IMR-90 (cell line): ENCODE results near the gene SAMD15. TPM values are rescaled to one million over a fixed set of nuclear protein-coding genes. Genes with fewer than 3 reads are reported as not detected.

Source experiments
- ATAC-seq: fragments of 200-7000 bp; cut with Tn5 transposase; 2 replicates; pipeline ENCODE4 v1.9.1; 2020; ENCODE audit warnings: low read depth, mild to moderate bottlenecking, moderate library complexity
- BruUV-seq: library from RNA; stranded (reverse); fragments of 400-500 nt; replicated peaks from 2 replicates; lab custom pipeline; 2021; lab: Mats Ljungman, UMichigan
- CTCF ChIA-PET: fragments of 300-600 bp; formaldehyde crosslinking; extraction: SDS; loops from one replicate; lab custom pipeline; 2021; ENCODE audit warnings: antibody characterized with exemption; lab: Yijun Ruan, JAX
- POLR2A ChIA-PET: fragments of 300-600 bp; sonication (Branson Sonifier 250); formaldehyde crosslinking; loops from one replicate; lab custom pipeline; 2022; ENCODE audit warnings: antibody characterized with exemption; ENCODE audit not compliant: unreplicated experiment; lab: Charles Lee
- DNase-seq: peaks from one replicate; pipeline ENCODE4 v3.0.0; 2013
- H2AFZ ChIP-seq: replicated peaks from 2 replicates; pipeline ENCODE3; 2013; ENCODE audit warnings: low read length, mild to moderate bottlenecking; ENCODE audit not compliant: poor library complexity
- H2AK5ac ChIP-seq: 2 replicates; pipeline ENCODE4 v1.6.1; 2013; ENCODE audit warnings: low read depth, low read length, inconsistent platforms
- H2AK9ac ChIP-seq: replicated peaks from 2 replicates; pipeline ENCODE3; 2013; ENCODE audit warnings: mild to moderate bottlenecking, low read depth, low read length, moderate library complexity; ENCODE audit not compliant: poor library complexity
- H2BK120ac ChIP-seq: 2 replicates; pipeline ENCODE4 v1.6.1; 2013; ENCODE audit warnings: low read depth, low read length, inconsistent platforms
- H2BK15ac ChIP-seq: 3 replicates; pipeline ENCODE4 v1.6.1; 2013; ENCODE audit warnings: low read depth, low read length, inconsistent platforms
- H2BK20ac ChIP-seq: 2 replicates; pipeline ENCODE4 v1.6.1; 2013; ENCODE audit warnings: low read depth, mild to moderate bottlenecking, inconsistent platforms, low read length, moderate library complexity
- H2BK5ac ChIP-seq: 2 replicates; pipeline ENCODE4 v1.6.1; 2013; ENCODE audit warnings: mild to moderate bottlenecking, low read depth, low read length, inconsistent platforms; ENCODE audit not compliant: poor library complexity, severe bottlenecking
- H3K14ac ChIP-seq: replicated peaks from 2 replicates; pipeline ENCODE4 v1.6.1; 2013; ENCODE audit warnings: low read depth, low read length, inconsistent platforms
- H3K18ac ChIP-seq: 2 replicates; pipeline ENCODE4 v1.6.1; 2013; ENCODE audit warnings: low read depth, low read length, control low read depth
- H3K23ac ChIP-seq: 2 replicates; pipeline ENCODE4 v1.6.1; 2013; ENCODE audit warnings: low read depth, low read length, inconsistent platforms
- H3K27ac ChIP-seq: 2 replicates; pipeline ENCODE4 v1.5.1; 2013; ENCODE audit warnings: mild to moderate bottlenecking, control low read depth, low read length; ENCODE audit not compliant: insufficient read depth
- H3K27me3 ChIP-seq: 2 replicates; pipeline ENCODE4 v1.6.1; 2013; ENCODE audit warnings: low read length; ENCODE audit not compliant: control insufficient read depth, insufficient read depth
- H3K36me3 ChIP-seq: 2 replicates; pipeline ENCODE4 v1.6.1; 2013; ENCODE audit warnings: low read length, mixed read lengths; ENCODE audit not compliant: control insufficient read depth, insufficient read depth
- H3K4ac ChIP-seq: 2 replicates; pipeline ENCODE4 v1.6.1; 2013; ENCODE audit warnings: low read depth, low read length, inconsistent platforms
- H3K4me1 ChIP-seq: 2 replicates; pipeline ENCODE4 v1.6.1; 2013; ENCODE audit warnings: low read length, mixed read lengths; ENCODE audit not compliant: control insufficient read depth, insufficient read depth
- H3K4me2 ChIP-seq: 2 replicates; pipeline ENCODE4 v1.6.1; 2013; ENCODE audit warnings: low read depth, mild to moderate bottlenecking, control low read depth, low read length, moderate library complexity
- H3K4me3 ChIP-seq: 2 replicates; pipeline ENCODE4 v1.5.1; 2013; ENCODE audit warnings: low read depth, mild to moderate bottlenecking, control low read depth, low read length, moderate library complexity; ENCODE audit not compliant: insufficient read depth
- H3K56ac ChIP-seq: 2 replicates; pipeline ENCODE4 v1.6.1; 2013; ENCODE audit warnings: low read length, inconsistent platforms; ENCODE audit not compliant: insufficient read depth; ENCODE audit errors: extremely low read depth
- H3K79me1 ChIP-seq, 2 experiments: 2 replicates each; pipeline ENCODE4 v1.6.1; 2013; ENCODE audit warnings: low read length in 2 of 2, inconsistent platforms in 1 of 2, low read depth in 1 of 2
- H3K9ac ChIP-seq: 2 replicates; pipeline ENCODE4 v1.6.1; 2013; ENCODE audit warnings: low read depth, low read length, control low read depth
- H3K9me1 ChIP-seq: 2 replicates; pipeline ENCODE4 v1.6.1; 2013; ENCODE audit warnings: low read length, inconsistent platforms; ENCODE audit not compliant: insufficient read depth
- H3K9me3 ChIP-seq: 2 replicates; pipeline ENCODE4 v1.6.1; 2013; ENCODE audit warnings: low read length; ENCODE audit not compliant: control insufficient read depth, insufficient read depth
- H4K20me1 ChIP-seq: 2 replicates; pipeline ENCODE4 v1.6.1; 2013; ENCODE audit warnings: low read length, inconsistent platforms; ENCODE audit not compliant: insufficient read depth
- H4K5ac ChIP-seq: 2 replicates; pipeline ENCODE4 v1.6.1; 2013; ENCODE audit warnings: mild to moderate bottlenecking, low read depth, low read length, control low read depth
- H4K8ac ChIP-seq, 2 experiments: 2 replicates each; pipeline ENCODE4 v1.6.1; 2013; ENCODE audit warnings: low read depth in 2 of 2, low read length in 2 of 2, control low read depth in 1 of 2, inconsistent platforms in 1 of 2
- H4K91ac ChIP-seq: 2 replicates; pipeline ENCODE4 v1.6.1; 2013; ENCODE audit warnings: low read depth, low read length, inconsistent platforms; ENCODE audit not compliant: insufficient read depth
- BHLHE40 ChIP-seq: fragments of 150-350 bp; IDR thresholded peaks from 2 replicates; pipeline ENCODE4 v1.6.1; 2016; ENCODE audit warnings: mild to moderate bottlenecking, low read depth, low read length
- CEBPB ChIP-seq: IDR thresholded peaks from 2 replicates; pipeline ENCODE4 v1.6.1; 2012; ENCODE audit warnings: low read depth, low read length, improper control_type of control experiment
- CHD1 ChIP-seq: IDR thresholded peaks from 2 replicates; pipeline ENCODE4 v1.6.1; 2012; ENCODE audit warnings: low read depth, low read length, improper control_type of control experiment
- FOS ChIP-seq: fragments of 150-350 bp; IDR thresholded peaks from 2 replicates; pipeline ENCODE4 v1.6.1; 2016; ENCODE audit warnings: low read depth, low read length
- MAFK ChIP-seq: IDR thresholded peaks from 2 replicates; pipeline ENCODE4 v1.6.1; 2012; ENCODE audit warnings: low read depth, low read length, improper control_type of control experiment
- MAZ ChIP-seq: IDR thresholded peaks from 2 replicates; pipeline ENCODE4 v1.6.1; 2012; ENCODE audit warnings: low read depth, mild to moderate bottlenecking, low read length, improper control_type of control experiment, moderate library complexity, borderline replicate concordance
- MXI1 ChIP-seq: IDR thresholded peaks from 2 replicates; pipeline ENCODE4 v1.6.1; 2012; ENCODE audit warnings: low read depth, mild to moderate bottlenecking, low read length, moderate library complexity, borderline replicate concordance
- NFE2L2 ChIP-seq: fragments of 150-350 bp; IDR thresholded peaks from 2 replicates; pipeline ENCODE4 v1.6.1; 2016; ENCODE audit warnings: low read depth, mild to moderate bottlenecking, low read length
- POLR2A ChIP-seq: IDR thresholded peaks from 2 replicates; pipeline ENCODE4 v1.6.1; 2012; ENCODE audit warnings: mild to moderate bottlenecking, low read depth, low read length
- RAD21 ChIP-seq: IDR thresholded peaks from 2 replicates; pipeline ENCODE4 v1.6.1; 2012; ENCODE audit warnings: low read length, improper control_type of control experiment
- RCOR1 ChIP-seq: IDR thresholded peaks from 2 replicates; pipeline ENCODE4 v1.6.1; 2012; ENCODE audit warnings: mild to moderate bottlenecking, low read length, improper control_type of control experiment; ENCODE audit not compliant: insufficient replicate concordance
- RFX5 ChIP-seq: IDR thresholded peaks from 2 replicates; pipeline ENCODE4 v1.8.0; 2012; ENCODE audit warnings: low read depth, mild to moderate bottlenecking, low read length, moderate library complexity
- SMC3 ChIP-seq: fragments of 150-350 bp; IDR thresholded peaks from 2 replicates; pipeline ENCODE4 v1.6.1; 2016; ENCODE audit warnings: low read depth, mild to moderate bottlenecking, antibody characterized with exemption, low read length, moderate library complexity
- USF2 ChIP-seq: fragments of 150-350 bp; IDR thresholded peaks from 2 replicates; pipeline ENCODE4 v1.6.1; 2017; ENCODE audit warnings: mild to moderate bottlenecking, antibody characterized with exemption, low read length, low read depth
- WGBS, 2 experiments: methylation state at CpG; one replicate each; pipeline versions ENCODE4 v1.1.5 to v1.1.7; 2013; ENCODE audit warnings: missing lambda C conversion rate in 2 of 2; ENCODE audit not compliant: insufficient read length in 1 of 2; ENCODE audit errors: extremely low coverage in 2 of 2; 5-methylcytosine and 5-hydroxymethylcytosine counted together
- dilution Hi-C: fragments of 300-500 bp; cut with HindIII; formaldehyde crosslinking; loops from one replicate; pipeline ENCODE4 v1.14.3; 2018; ENCODE audit warnings: low sequenced_read_pairs; ENCODE audit not compliant: unreplicated experiment
- in situ Hi-C: fragments of 300-500 bp; cut with MboI; formaldehyde crosslinking; loops from 3 replicates; pipeline ENCODE4 v1.14.3; 2019; ENCODE audit warnings: low sequenced_read_pairs, inconsistent platforms, mixed read lengths
- intact Hi-C: fragments of 100-400 bp; cut with micrococcal nuclease; formaldehyde crosslinking; loops from 2 replicates; pipeline ENCODE4 v1.10.0; 2022
- polyA plus RNA-seq, 3 experiments: library from polyadenylated mRNA; depleted of rRNA; stranded (reverse); fragments of >200 nt; gene quantifications; 2 replicates each; pipeline ENCODE4 v1.2.3, GENCODE V29; 2012; ENCODE audit warnings: low replicate concordance in 1 of 3
- total RNA-seq: library from RNA; depleted of rRNA; stranded (reverse); fragments of >200 nt; gene quantifications from 2 replicates; pipeline ENCODE4 v1.2.3, GENCODE V29; 2012
- TF ChIP-seq, protein P1 (sequence below): fragments of 150-350 bp; IDR thresholded peaks from 2 replicates; pipeline ENCODE4 v1.6.1; 2016; ENCODE audit warnings: low read depth, mild to moderate bottlenecking, low read length, moderate library complexity, borderline replicate concordance

Gene SAMD15
- total and polyA plus RNA-seq, 2 of the 4 experiments (the other 2 are of a cell fraction): 0.68 to 1.3 TPM

- Histone ChIP-seq H2AFZ (no peak overlapping the region), H4K5ac (no peak overlapping the region), H3K27ac (no peak overlapping the region), H3K9me3 (no peaks in the 10 kb centered on the region), H3K4me2 (no peak overlapping the region), H3K14ac (no peak overlapping the region), H3K36me3 (peaks cover 10% of the 10 kb centered on the region), H3K27me3 (no peaks in the 10 kb centered on the region), H2BK120ac (no peak overlapping the region), H3K56ac (no peak overlapping the region), H3K79me1 (no peaks in the 10 kb centered on the region), H3K9ac (no peak overlapping the region), H4K8ac (no peak overlapping the region), H2BK20ac (no peak overlapping the region), H2BK5ac (no peak overlapping the region), H2AK9ac (no peak overlapping the region), H3K4ac (no peak overlapping the region), H4K91ac (no peak overlapping the region), H3K18ac (no peak overlapping the region), H2BK15ac (no peak overlapping the region), H3K4me3 (no peak overlapping the region), H4K20me1 (no peaks in the 10 kb centered on the region), H2AK5ac (no peak overlapping the region), H3K23ac (no peak overlapping the region), H3K9me1 (0 out of 2 replicates have a peak, but pooled peaks cover 4% of the 10 kb centered on the region), H3K4me1 (peaks cover 4% of the 10 kb centered on the region; the same call in 1 of the 2 replicates)
- BruUV-seq: no TSS peak
- WGBS, 2 experiments: no CpG with 5 or more reads among the region's 2 CpGs
- ChIA-PET POLR2A (interaction anchor here (1.3 kb wide), 1 partner anchor 23 kb away, joined by 3 read pairs; the partner anchor contains the start of genes GSTZ1 and POMT2), CTCF (interaction anchor here (0.5 kb wide), 1 partner anchor 380 kb away, joined by 4 read pairs; no protein-coding TSS in a partner anchor)
- no peak for ATAC-seq
- DNase-seq: no peak
- intact Hi-C loops: no loop called here
- dilution Hi-C loops: no loop called here
- TF ChIP-seq CHD1: no peak
- no peak for TF ChIP-seq MXI1
- no peak for TF ChIP-seq FOS
- TF ChIP-seq, protein P1, sequence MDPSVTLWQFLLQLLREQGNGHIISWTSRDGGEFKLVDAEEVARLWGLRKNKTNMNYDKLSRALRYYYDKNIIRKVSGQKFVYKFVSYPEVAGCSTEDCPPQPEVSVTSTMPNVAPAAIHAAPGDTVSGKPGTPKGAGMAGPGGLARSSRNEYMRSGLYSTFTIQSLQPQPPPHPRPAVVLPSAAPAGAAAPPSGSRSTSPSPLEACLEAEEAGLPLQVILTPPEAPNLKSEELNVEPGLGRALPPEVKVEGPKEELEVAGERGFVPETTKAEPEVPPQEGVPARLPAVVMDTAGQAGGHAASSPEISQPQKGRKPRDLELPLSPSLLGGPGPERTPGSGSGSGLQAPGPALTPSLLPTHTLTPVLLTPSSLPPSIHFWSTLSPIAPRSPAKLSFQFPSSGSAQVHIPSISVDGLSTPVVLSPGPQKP: no peak
- TF ChIP-seq USF2: no peak
- no peak for TF ChIP-seq MAZ
- TF ChIP-seq SMC3: no peak
- no peak for TF ChIP-seq CEBPB
- no peak for TF ChIP-seq RAD21
- TF ChIP-seq POLR2A: no peak
- TF ChIP-seq RCOR1: no peak
- TF ChIP-seq BHLHE40: no peak
- TF ChIP-seq MAFK: no peak
- no peak for TF ChIP-seq RFX5
- TF ChIP-seq NFE2L2: no peak
- in situ Hi-C loops: no loop called here
Observed at GRCh38 chr14:77343662-77344061, 33.5 kb upstream of the SAMD15 start.
